Left ventricle myocardium inferior (tissue), 1 donor: ENCODE results near the gene SBK1. TPM values are rescaled to one million over a fixed set of nuclear protein-coding genes. Genes with fewer than 3 reads are reported as not detected.

Experiments
- DNase-seq: peaks from one replicate; pipeline ENCODE4 v3.0.0-alpha.2; 2020
- H3K27ac ChIP-seq: fragments of 200-600 bp; replicated peaks from 2 replicates; pipeline ENCODE4 v1.8.0; 2021
- H3K27me3 ChIP-seq: fragments of 200-600 bp; 2 replicates; pipeline ENCODE4 v1.8.0; 2021; ENCODE audit warnings: low read depth
- H3K36me3 ChIP-seq: fragments of 200-600 bp; 2 replicates; pipeline ENCODE4 v1.8.0; 2021
- H3K4me1 ChIP-seq: fragments of 200-600 bp; 2 replicates; pipeline ENCODE4 v1.8.0; 2021
- H3K4me3 ChIP-seq: fragments of 200-600 bp; 2 replicates; pipeline ENCODE4 v1.8.0; 2021; ENCODE audit warnings: mild to moderate bottlenecking, moderate library complexity
- H3K9me3 ChIP-seq: fragments of 200-600 bp; replicated peaks from 2 replicates; pipeline ENCODE4 v1.8.0; 2021
- CTCF ChIP-seq: fragments of 200-600 bp; IDR thresholded peaks from 2 replicates; pipeline ENCODE4 v1.8.0; 2021; ENCODE audit warnings: antibody characterized with exemption, mild to moderate bottlenecking, borderline replicate concordance
- intact Hi-C: fragments of 100-400 bp; cut with micrococcal nuclease; formaldehyde crosslinking; loops from one replicate; pipeline ENCODE4 v1.11.0; 2022
- total RNA-seq: library from RNA; stranded (reverse); fragmentation: NEBNext Ultra II Directional; extraction: Animal tissue kit (Norgen Biotek cat#: 25700); gene quantifications from one replicate; pipeline ENCODE4 v1.2.1, GENCODE V29; 2021
- donor health status: DM: no; HTN: yes; CAD: no; lungs with severe emphysema.

The SBK1 gene
- total RNA-seq, 1 donor from 2014 or later = 2.3 TPM

DNA sequence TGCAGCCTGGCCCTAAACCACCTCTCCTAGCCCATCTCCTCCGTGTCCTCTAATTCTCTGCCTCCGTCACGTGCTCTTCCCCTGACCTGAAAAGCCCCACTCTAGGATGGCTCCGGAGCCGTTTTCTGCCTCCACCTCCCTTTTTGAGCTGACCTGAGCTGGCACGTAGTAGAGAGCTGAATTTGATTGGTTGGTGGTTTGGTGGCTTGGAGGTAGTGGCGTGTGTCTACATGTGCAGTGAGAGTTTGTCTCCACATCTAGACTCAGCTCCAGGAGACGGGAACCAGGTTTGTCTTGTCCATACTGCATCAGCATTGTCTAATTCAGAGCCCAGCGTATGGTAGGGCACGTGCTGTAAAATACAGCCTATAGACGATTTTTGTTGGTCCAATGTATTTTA lies 3.0 kb downstream of the SBK1 start:
- Histone ChIP-seq H3K4me3 (no peak overlapping the region), H3K4me1 (peaks cover 17% of the 10 kb centered on the region), H3K36me3 (no peaks in the 10 kb centered on the region), H3K9me3 (no peaks in the 10 kb centered on the region), H3K27me3 (peaks cover 23% of the 10 kb centered on the region), H3K27ac (no peak overlapping the region)
- DNase-seq = no peak
- intact Hi-C loops = no loop called here
- no peak for TF ChIP-seq CTCF

- intact Hi-C loops = no loop called here
- H3K36me3 ChIP-seq = no peaks in the 10 kb centered on the region
- H3K4me3 ChIP-seq = no peak overlapping the region
- peaks cover 22% of the 10 kb centered on the region for H3K4me1 ChIP-seq
- TF ChIP-seq CTCF = no peak
- no peak overlapping the region for H3K27ac ChIP-seq
- no peaks in the 10 kb centered on the region for H3K9me3 ChIP-seq
- no peak for DNase-seq
- peaks cover 23% of the 10 kb centered on the region for H3K27me3 ChIP-seq
These were observed 5.0 kb downstream of the SBK1 start for GRCh38 chr16:28297308-28297707.

DNA sequence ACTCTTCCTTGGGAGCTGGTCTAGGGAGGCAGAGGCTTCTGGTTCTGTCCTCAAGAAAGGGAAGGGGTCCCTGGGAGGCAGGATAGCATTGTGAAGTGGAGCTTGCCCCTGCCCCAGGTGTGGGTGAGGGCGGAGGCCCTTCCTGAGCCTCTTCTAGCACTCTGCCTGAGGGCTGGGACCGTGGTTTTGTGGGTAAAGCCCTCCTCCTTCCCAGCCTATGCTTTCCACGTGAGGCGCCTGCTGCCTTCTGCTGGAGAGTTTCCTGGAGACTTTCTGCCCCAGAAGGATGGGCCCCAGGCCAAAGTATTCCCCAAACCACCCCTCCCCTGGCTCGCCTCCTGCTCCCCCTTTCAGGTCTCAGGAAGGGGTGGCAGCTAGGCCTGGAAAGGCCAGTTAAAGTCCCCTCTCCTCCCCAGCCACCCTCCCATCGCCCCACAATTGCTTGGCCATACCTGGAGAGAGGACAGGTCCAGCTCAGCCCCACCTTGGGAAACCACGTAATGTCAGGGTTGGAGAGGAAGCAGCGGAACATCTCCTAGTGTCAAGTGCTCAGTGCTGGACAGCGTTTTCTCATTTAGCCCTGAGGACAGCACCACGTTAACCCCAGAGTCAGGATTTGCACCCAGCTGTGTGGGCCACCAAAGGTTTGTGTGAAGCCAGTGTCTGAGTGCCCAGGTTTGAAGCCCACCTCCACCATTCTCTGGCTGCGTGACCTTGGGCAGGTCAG lies 5.6 kb downstream of the SBK1 start:
- peaks cover 18% of the 10 kb centered on the region for H3K27me3 ChIP-seq
- H3K4me1 ChIP-seq = peaks cover 17% of the 10 kb centered on the region
- no peaks in the 10 kb centered on the region for H3K36me3 ChIP-seq
- no peak overlapping the region for H3K27ac ChIP-seq
- H3K4me3 ChIP-seq = no peak overlapping the region
- no peak for DNase-seq
- no peak for TF ChIP-seq CTCF
- H3K9me3 ChIP-seq = no peaks in the 10 kb centered on the region
- intact Hi-C loops = no loop called here

DNA sequence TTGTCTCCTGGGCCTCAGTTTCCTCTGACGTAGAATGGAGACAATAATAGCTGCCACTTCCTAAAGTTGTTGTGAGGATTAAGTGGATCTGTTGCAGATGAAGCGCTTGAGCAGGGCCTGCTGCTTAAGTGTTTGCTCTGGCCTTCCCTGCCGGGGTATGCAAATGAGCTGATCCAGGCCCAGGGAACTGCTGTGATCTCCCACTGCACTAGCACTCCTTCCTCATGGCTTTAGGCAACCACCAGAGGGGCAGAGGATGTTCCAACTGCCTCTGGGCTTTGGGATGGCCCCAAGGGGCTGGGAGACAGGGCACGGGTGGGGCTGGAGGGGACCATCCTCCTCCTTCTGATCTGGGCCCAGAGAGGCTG lies 6.2 kb downstream of the SBK1 start:
- peaks cover 11% of the 10 kb centered on the region for H3K4me1 ChIP-seq
- TF ChIP-seq CTCF = no peak
- no peak overlapping the region for H3K27ac ChIP-seq
- intact Hi-C loops = no loop called here
- H3K4me3 ChIP-seq = no peak overlapping the region
- no peaks in the 10 kb centered on the region for H3K36me3 ChIP-seq
- peaks cover 13% of the 10 kb centered on the region for H3K27me3 ChIP-seq
- DNase-seq = no peak
- no peaks in the 10 kb centered on the region for H3K9me3 ChIP-seq

GRCh38 chr16:28300327-28300726 lies 8.0 kb downstream of the SBK1 start:
- no peak overlapping the region for H3K4me3 ChIP-seq
- no peaks in the 10 kb centered on the region for H3K36me3 ChIP-seq
- H3K9me3 ChIP-seq = no peaks in the 10 kb centered on the region
- DNase-seq = no peak
- H3K27me3 ChIP-seq = no peaks in the 10 kb centered on the region
- intact Hi-C loops = no loop called here
- no peak for TF ChIP-seq CTCF
- no peak overlapping the region for H3K27ac ChIP-seq
- peaks cover 11% of the 10 kb centered on the region for H3K4me1 ChIP-seq

- DNase-seq = no peak
- intact Hi-C loops = no loop called here
- Histone ChIP-seq H3K4me3 (no peak overlapping the region), H3K27me3 (no peaks in the 10 kb centered on the region), H3K27ac (no peak overlapping the region), H3K36me3 (no peaks in the 10 kb centered on the region), H3K9me3 (no peaks in the 10 kb centered on the region), H3K4me1 (peaks cover 11% of the 10 kb centered on the region)
- no peak for TF ChIP-seq CTCF
These were observed 8.8 kb downstream of the SBK1 start for GRCh38 chr16:28301154-28301553.
